Hematopoietic multipotent progenitor cell treated with erythropoietin and hydrocortisone succinate and interleukin-3 and kit ligand, for 17 days (in vitro differentiated cells): Measurements from ENCODE around the gene AFAP1L2.

Experiments
- DNase-seq: peaks from one replicate; pipeline ENCODE4 v3.0.0-alpha.2; 2015; ENCODE audit warnings: low spot score

AFAP1L2 gene

DNA sequence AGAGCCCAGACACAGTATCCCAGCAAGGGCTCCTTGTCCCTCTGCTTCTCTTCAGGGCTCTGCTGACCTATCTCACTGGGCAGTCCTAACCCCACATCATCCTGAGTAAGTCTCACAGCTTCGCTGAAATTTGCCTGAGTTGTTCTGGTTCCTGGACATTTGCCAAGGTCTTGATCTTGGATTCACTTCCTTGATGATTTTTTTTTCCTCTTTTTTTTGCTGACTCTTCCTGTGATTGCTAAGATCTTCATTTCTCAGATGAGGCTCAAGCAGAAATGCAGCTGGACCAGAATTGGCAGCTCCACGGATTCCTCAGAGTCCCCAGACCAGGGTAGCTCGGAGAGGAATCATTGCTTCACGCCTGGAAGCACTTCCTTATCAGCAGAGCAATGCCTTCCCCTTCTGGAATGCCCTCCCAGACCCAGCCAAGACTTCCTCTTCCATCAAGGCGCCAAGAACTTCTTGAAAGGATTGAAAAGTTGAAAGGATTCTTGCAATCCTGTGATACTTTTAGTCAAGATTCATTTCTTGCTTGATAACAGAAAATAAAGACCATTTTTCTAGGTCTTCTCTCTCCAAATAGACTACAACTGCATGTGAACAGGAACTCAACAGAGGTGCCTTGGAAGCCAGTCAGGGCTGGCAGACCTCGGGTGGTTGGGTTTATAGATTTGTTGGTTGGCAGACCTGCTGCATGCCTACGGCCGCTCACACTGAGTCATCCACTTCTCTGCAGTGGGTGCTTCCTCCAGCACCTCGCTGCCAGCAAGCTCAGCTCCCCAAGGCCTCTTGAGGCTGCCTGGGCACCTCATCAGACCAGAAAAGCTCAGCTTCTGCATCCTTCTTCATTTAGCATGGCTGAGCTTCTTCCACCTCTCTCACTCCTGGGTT lies 8.8 kb upstream of the AFAP1L2 start:
- DNase-seq, result no peak

DNA sequence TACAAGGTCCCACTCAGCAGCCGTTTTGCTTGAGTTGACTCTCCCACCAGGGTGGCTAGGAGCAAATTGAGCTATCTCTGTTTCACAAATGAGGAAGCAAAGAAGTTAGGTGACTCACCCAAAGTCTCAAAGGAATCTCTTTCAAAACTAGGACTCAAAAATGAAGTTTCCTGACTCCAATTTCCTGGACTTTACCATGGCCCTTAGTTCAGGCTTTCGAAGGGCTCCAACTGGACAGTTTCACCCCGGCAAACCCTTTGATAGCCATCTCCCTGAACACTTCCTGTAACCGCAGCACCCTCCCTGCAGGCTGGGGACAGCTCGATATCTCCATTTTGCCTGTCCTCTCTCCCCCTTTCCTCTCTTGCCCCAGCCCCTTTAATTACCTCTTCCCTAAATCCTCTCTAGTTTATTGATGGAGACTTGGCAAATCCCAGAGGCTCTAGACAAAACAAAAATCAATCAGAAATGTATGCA lies 4.7 kb upstream of the AFAP1L2 start:
- no peak for DNase-seq

GRCh38 chr10:114408112-114408967 lies 4.0 kb upstream of the AFAP1L2 start:
- DNase-seq, result no peak

GRCh38 chr10:114406455-114406854 lies 2.2 kb upstream of the AFAP1L2 start:
- DNase-seq, result no peak

DNA sequence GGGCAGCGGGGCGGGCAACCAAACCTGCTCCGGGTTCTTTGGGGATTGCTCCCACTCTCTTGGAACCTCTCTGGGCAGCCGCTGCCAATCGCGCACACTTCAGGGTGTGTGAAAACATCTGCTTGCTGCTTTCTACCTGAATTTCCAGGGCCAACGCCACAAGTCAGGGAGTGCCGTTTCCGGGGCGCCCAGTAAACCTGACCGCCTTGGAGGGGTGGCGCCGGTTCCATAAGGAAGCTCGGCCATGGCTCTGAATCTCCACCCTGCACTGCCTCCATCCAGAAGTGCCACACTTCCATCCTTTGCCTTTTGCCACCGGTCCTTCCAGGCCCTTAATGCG lies 679 bp upstream of the AFAP1L2 start:
- DNase-seq, result no peak

DNA sequence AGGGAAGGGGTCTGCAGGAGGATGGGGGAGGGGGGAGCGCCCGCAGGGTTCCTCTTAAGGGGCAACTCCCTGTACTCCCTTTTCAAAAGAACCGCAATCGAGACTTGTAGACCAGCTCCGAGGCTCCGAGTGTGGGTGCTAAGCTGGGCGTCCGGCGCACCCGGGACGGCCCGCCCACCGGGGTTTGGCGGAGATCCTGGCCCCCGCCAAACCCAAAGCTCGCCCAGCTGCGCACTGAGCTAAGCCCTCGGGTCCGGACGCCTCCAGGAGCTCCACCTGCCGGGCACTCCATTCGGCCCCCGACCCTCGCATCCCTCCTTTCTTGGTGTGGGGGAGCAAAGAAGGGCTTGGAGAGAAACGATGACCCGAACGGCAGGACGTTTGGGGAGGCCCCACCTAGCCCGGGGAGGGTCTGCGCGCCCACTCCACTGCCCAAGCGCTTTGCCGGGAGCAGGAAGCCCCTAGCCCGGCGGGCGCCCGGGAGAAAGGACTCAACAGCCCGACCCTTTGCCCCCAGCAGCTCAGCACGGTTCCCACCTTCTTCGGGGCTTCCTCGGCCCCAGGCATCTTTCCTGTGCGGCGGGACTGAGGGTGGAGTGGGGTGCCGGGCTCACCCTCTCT lies 651 bp downstream of the AFAP1L2 start:
- DNase-seq, result no peak

GRCh38 chr10:114402871-114403540 lies 1.3 kb downstream of the AFAP1L2 start:
- DNase-seq, result no peak

- DNase-seq, result no peak
These were observed 2.1 kb downstream of the AFAP1L2 start for GRCh38 chr10:114402233-114402632.

DNA sequence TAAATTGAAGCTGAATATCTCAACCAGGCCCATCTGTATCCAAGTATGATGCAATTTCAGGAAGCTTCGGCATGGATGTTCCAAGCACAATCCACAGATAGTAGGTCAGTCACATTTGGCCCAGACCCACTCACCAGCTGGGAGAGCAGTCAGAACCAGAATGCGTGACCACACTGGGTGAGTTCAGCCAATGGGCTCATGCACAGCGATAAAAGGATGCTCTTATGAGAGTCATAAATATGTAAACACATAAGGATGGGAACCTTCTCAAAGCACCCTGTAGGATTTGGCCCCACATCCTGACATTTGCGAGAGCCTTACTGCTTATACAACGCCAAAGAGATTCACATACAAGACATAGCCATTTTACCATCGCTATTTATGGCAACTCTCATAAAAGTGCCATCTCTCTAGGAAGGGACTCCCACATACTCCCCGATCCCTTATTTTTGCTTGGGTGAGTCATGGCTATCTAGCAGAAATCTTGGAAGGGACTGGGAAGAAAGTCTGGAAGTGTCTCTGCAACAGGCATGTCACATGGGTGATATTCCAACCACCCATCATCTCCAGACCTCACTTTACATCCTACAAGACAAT lies 3.0 kb downstream of the AFAP1L2 start:
- DNase-seq, result no peak

- no peak for DNase-seq
These were observed 4.2 kb downstream of the AFAP1L2 start for GRCh38 chr10:114400091-114400490.

DNA sequence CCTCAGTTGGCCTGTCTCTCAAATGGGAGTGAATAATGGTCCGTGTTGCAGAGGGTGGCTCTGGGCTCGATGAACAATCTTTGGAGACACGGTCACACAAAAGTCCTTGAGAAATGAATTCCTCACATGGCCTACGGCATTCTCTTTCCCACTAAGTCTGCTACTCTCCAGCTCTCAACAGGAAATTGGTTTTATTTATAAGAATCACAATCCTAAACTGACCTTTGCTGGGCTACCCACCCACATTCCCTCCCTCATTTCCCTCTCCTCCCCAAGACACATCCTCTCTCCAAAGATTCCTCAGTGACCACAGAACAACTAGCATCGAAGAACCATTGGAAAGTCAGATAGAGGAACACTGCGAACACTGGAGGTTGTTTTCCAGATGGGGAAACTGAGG lies 4.7 kb downstream of the AFAP1L2 start:
- DNase-seq, result no peak

DNA sequence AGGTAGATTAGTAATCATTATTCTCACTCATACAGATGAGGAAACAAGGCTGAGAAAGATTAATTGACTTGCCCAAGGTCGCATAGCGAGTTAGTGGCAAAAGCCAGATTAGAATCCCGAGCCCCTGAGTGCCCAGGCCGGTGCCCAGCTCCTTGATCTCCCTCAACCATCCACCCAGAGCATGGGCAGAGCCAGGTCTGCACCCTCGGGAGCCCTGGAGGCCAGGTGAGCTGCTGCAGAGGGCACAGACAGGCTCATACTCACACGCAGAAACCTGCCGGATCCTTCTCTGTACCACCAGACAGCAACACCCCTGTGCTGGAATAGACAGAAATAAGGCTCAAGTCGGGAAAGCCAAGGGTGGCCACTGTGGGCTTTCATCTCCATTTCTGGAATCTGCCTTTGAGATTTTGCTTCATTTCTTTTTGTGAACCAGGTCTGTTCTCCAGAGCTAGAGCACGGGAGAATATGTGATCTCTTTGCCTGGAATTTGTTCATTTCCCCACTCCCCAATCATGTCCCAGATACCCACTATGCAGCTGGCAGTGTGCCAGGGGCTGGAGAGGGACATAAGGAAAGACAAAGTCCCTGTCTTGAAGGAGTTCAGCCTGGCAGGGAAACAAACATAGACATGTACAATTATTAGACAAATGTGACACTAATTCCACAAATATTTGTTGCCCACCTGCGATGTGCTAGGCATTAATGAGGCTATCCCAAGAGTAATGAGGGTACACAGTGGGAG lies 5.5 kb downstream of the AFAP1L2 start:
- no peak for DNase-seq

DNA sequence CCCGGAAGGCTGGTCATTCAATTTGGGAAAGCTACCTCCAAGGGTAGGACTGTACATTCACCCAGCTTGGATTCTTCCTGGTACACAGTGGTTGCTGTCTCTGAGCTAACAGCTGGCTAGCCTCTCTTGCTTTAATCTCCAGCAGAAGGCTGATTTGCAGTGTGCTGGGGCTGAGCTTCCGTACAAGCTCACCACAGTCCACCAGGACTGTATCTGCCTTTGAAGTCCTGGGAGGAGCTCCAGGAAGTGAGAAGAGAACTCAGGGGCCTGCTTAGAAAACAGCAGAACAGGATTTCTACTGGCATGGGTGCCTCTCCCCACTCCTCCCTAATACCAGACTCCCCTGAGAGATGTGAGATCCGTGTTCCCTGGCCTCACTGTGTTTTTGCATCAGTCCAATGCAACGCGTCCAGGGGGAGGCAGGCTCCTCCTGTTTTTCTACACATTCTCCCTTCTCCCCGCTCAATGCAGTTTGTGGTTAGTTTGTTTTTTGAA lies 6.6 kb downstream of the AFAP1L2 start:
- no peak for DNase-seq

DNA sequence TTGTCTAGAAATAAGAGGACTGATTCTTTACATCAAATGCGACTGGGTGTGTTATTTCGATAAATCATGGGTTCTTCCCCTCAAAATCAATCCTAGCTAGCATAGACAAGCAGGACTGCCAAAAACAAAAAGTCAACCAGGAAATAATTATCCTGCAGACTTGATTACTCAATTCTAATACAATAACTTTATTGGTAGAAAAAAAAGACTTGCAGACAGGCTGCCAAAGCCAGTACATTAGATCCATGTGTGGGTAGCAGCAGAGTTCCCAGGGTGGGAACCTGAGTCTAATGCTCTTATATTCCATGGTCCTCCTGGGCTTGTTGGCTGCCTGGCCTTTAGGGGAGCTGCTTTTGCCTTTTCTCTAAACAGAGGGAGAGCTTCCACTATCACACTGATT lies 7.8 kb downstream of the AFAP1L2 start:
- no peak for DNase-seq

- no peak for DNase-seq
These were observed 8.8 kb downstream of the AFAP1L2 start for GRCh38 chr10:114395366-114396022.

DNA sequence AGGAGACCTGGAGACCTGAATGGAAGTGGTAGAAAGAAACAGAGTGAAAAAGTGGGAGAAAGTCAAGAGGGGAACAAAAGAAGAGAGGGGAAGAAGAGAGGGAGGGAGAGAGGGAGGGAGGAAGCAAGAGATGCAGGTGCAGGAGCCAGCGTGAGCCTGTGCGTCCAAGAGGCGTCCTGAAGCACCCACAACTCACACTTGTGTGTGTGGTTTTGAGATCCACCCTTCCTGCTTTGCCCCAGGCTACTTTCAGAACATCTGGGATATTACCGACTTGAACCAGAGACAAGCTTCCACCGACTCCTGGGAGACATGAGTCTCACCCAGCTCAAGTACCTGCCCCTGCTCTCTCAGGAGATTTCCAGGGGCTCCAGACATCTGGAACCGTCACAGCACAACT lies 9.8 kb downstream of the AFAP1L2 start:
- DNase-seq, result no peak

- DNase-seq, result no peak
These were observed 10.4 kb downstream of the AFAP1L2 start for GRCh38 chr10:114393886-114394285.

- no peak for DNase-seq
These were observed 10.8 kb downstream of the AFAP1L2 start for GRCh38 chr10:114393482-114393881.

GRCh38 chr10:114392112-114392835 lies 12.0 kb downstream of the AFAP1L2 start:
- no peak for DNase-seq

DNA sequence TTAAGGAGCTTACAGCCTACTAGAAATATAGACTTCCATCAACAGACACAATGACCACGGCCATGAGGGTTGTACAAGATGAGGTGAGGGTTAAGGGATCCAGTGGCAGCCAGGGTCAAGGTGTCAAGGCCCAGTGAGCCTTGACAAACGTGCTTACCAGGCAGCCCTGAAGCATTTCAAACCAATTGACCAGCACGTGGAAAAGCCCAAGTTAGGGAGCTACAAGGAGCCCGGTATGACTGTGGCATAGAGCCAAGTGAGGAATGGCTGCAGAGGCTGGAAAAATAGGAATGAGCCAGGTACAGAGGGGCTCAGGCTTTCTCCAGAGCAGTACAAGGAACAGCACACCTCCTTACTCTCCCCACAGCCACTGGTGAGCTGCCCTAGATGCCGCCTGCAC lies 12.7 kb downstream of the AFAP1L2 start:
- DNase-seq, result no peak
